ENCODE results near the gene AK9. TPM values are rescaled to one million over a fixed set of nuclear protein-coding genes. Genes with fewer than 3 reads are reported as not detected.
"Not testable (repeated sequence)": the region's sequence is repeated elsewhere in the genome, so short reads cannot be mapped to it uniquely, and the experiment has no call there.

The AK9 gene
- total and polyA plus RNA-seq, 4 donors: 1.1 to 5.3 (median 3.8) TPM

- TF ChIP-seq MAX (IDR thresholded peaks at IDR 0.05) (no peak), HNF4A (conservative IDR thresholded peaks at IDR 0.05) (no peak), ZBTB33 (IDR thresholded peaks at IDR 0.05) (no peak)
Observed at GRCh38 chr6:109713097-109713496, 22.1 kb upstream of the AK9 start (continued).

DNA sequence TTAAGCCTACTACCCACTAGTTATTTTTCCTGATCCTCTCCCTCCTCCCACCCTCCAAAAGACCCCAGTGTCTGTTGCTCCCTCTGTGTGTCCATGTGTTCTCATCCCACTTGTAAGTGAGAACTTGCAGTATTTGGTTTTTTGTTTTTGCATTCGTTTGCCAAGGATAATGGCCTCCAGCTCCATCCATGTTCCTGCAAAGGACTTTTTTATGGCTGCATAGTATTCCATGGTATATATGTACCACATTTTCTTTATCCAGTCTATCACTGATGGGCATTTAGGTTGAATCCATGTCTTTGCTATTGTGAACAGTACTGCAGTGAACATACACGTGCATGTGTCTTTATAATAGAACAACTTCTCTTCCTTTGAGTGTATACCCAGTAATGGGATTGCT lies 17.1 kb upstream of the AK9 start:
- H3K4me3 ChIP-seq (ENCODE audit: low read depth in 1 of 3, low read length in 3 of 3); H3K27me3 ChIP-seq (ENCODE audit: control insufficient read depth in 4 of 4, insufficient read depth in 4 of 4, low read length in 3 of 4); H3K4me1 ChIP-seq (ENCODE audit: control insufficient read depth in 4 of 4, insufficient read depth in 4 of 4, low read length in 3 of 4); H3K27ac ChIP-seq (ENCODE audit: low read depth in 1 of 2, low read length in 2 of 2); DNase-seq (ENCODE audit: low spot score); H3K9ac ChIP-seq (ENCODE audit: low read depth in 1 of 2, low read length in 2 of 2); H3K9me3 ChIP-seq (ENCODE audit: control insufficient read depth in 4 of 4, low read length in 3 of 4); H3K36me3 ChIP-seq (ENCODE audit: control insufficient read depth in 4 of 4, insufficient read depth in 3 of 4, low read depth in 1 of 4, low read length in 3 of 4): not testable (repeated sequence)
- 92% methylated on average over 2 of the region's 2 CpGs for WGBS

GRCh38 chr6:109706513-109706912 lies 15.5 kb upstream of the AK9 start:
- H3K36me3 ChIP-seq (ENCODE audit: control insufficient read depth in 4 of 4, insufficient read depth in 3 of 4, low read depth in 1 of 4, low read length in 3 of 4): no peaks in the 10 kb centered on the region
- no peaks in the 10 kb centered on the region for H3K27me3 ChIP-seq (ENCODE audit: control insufficient read depth in 4 of 4, insufficient read depth in 4 of 4, low read length in 3 of 4)
- no peak overlapping the region for H3K27ac ChIP-seq (ENCODE audit: low read depth in 1 of 2, low read length in 2 of 2)
- no peak overlapping the region for H3K4me3 ChIP-seq (ENCODE audit: low read depth in 1 of 3, low read length in 3 of 3)
- TF ChIP-seq YY1 (IDR thresholded peaks at IDR 0.05) (no peak), FOXA2 (IDR thresholded peaks at IDR 0.05) (no peak), HNF4G (IDR thresholded peaks at IDR 0.05) (no peak), GABPA (IDR thresholded peaks at IDR 0.05 in 1 of 2, conservative IDR thresholded peaks at IDR 0.05 in 1 of 2) (no peak), JUND (IDR thresholded peaks at IDR 0.05) (no peak), RXRA (IDR thresholded peaks at IDR 0.05) (no peak), TAF1 (conservative IDR thresholded peaks at IDR 0.05) (no peak), SP1 (IDR thresholded peaks at IDR 0.05) (no peak), MAX (IDR thresholded peaks at IDR 0.05) (no peak), ZBTB33 (IDR thresholded peaks at IDR 0.05) (no peak)
- TF ChIP-seq, protein P1, sequence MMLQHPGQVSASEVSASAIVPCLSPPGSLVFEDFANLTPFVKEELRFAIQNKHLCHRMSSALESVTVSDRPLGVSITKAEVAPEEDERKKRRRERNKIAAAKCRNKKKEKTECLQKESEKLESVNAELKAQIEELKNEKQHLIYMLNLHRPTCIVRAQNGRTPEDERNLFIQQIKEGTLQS (IDR thresholded peaks at IDR 0.05): no peak
- peaks cover 0 to 4% (median 0%) of the 10 kb centered on the region in 4 donors for H3K4me1 ChIP-seq (ENCODE audit: control insufficient read depth in 4 of 4, insufficient read depth in 4 of 4, low read length in 3 of 4)
- no peak for DNase-seq (ENCODE audit: low spot score)
- no peak overlapping the region for H3K9ac ChIP-seq (ENCODE audit: low read depth in 1 of 2, low read length in 2 of 2)
- H3K9me3 ChIP-seq (ENCODE audit: control insufficient read depth in 4 of 4, low read length in 3 of 4): no peaks in the 10 kb centered on the region
- 83% methylated on average over 6 of the region's 6 CpGs for WGBS

DNA sequence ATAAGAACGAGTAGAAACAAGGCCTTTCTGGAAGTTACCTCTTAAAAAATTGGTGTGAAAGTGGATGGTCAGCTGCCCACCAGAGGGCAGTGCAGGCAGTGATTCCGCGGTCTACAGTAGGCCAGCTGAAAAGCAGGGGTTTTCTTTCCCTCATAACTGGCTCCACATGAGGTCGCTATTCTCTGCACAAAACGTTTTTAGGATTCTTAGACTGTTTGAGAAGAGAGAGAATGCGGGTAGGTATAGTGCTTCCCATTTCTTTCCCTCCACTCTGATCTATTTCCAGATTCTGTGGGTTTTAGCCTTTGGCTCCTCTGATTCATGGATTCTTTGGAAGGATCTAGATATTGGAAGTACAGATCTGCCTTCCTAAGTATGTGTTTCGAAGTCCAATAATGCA lies 14.3 kb upstream of the AK9 start:
- Histone ChIP-seq H3K4me3 (ENCODE audit: low read depth in 1 of 3, low read length in 3 of 3) (no peak overlapping the region), H3K4me1 (ENCODE audit: control insufficient read depth in 4 of 4, insufficient read depth in 4 of 4, low read length in 3 of 4) (peaks cover 0 to 4% (median 0%) of the 10 kb centered on the region in 4 donors), H3K27me3 (ENCODE audit: control insufficient read depth in 4 of 4, insufficient read depth in 4 of 4, low read length in 3 of 4) (no peaks in the 10 kb centered on the region), H3K9me3 (ENCODE audit: control insufficient read depth in 4 of 4, low read length in 3 of 4) (no peaks in the 10 kb centered on the region), H3K27ac (ENCODE audit: low read depth in 1 of 2, low read length in 2 of 2) (no peak overlapping the region), H3K9ac (ENCODE audit: low read depth in 1 of 2, low read length in 2 of 2) (no peak overlapping the region), H3K36me3 (ENCODE audit: control insufficient read depth in 4 of 4, insufficient read depth in 3 of 4, low read depth in 1 of 4, low read length in 3 of 4) (no peaks in the 10 kb centered on the region)
- TF ChIP-seq RXRA (IDR thresholded peaks at IDR 0.05) (peak; percentile 10 to 30), MAX (IDR thresholded peaks at IDR 0.05) (peak; percentile 14), CTCF (IDR thresholded peaks at IDR 0.05; ENCODE audit: low read depth, low read length, missing input control) (peak; percentile 99), RAD21 (IDR thresholded peaks at IDR 0.05) (peak; percentile 100), HNF4G (IDR thresholded peaks at IDR 0.05) (peak; percentile 30), FOXA2 (IDR thresholded peaks at IDR 0.05) (no peak), YY1 (IDR thresholded peaks at IDR 0.05) (peak; percentile 42), JUND (IDR thresholded peaks at IDR 0.05) (no peak)
- peak; percentile 81 for DNase-seq (ENCODE audit: low spot score)
- 16% methylated on average over 7 of the region's 7 CpGs for WGBS
